AG04450 (cell line): ENCODE measurements around the gene GALNT7. TPM values are rescaled to one million over a fixed set of nuclear protein-coding genes. Genes with fewer than 3 reads are reported as not detected.

Experiments
- CTCF ChIA-PET: fragments of 300-600, 350-600 bp; formaldehyde crosslinking; extraction: SDS; loops from one replicate; lab custom pipeline; 2022; ENCODE audit warnings: antibody characterized with exemption, inconsistent platforms; lab: Charles Lee
- POLR2A ChIA-PET: fragments of 350-600 bp; formaldehyde crosslinking; extraction: SDS; loops from one replicate; lab custom pipeline; 2021; ENCODE audit warnings: antibody characterized with exemption, inconsistent platforms; lab: Yijun Ruan, JAX
- DNase-seq: peaks from one replicate; pipeline ENCODE4 v3.0.0-alpha.2; 2011; ENCODE audit warnings: low read depth, low spot score
- H3K27ac ChIP-seq: one replicate; pipeline ENCODE4 v1.5.1; 2012; ENCODE audit warnings: low read depth, low read length, control low read depth
- H3K27me3 ChIP-seq: one replicate; pipeline ENCODE4 v1.6.0; 2012; ENCODE audit warnings: low read length; ENCODE audit not compliant: control insufficient read depth, insufficient read depth
- H3K4me3 ChIP-seq: 2 replicates; pipeline ENCODE4 v1.5.1; 2011; ENCODE audit warnings: mild to moderate bottlenecking, low read depth, low read length, control low read depth
- H3K9me3 ChIP-seq: 2 replicates; pipeline ENCODE4 v1.5.1; 2012; ENCODE audit warnings: low read length; ENCODE audit not compliant: control insufficient read depth, insufficient read depth
- CTCF ChIP-seq: IDR thresholded peaks from 2 replicates; pipeline ENCODE4 v1.5.1; 2011; ENCODE audit warnings: low read depth, low read length, control low read depth, inconsistent platforms
- polyA plus RNA-seq: library from polyadenylated mRNA; depleted of rRNA; stranded (reverse); fragments of >200 nt; gene quantifications from 2 replicates; pipeline ENCODE4 v1.2.3, GENCODE V29; 2011

The GALNT7 gene
- polyA plus RNA-seq, 1 experiment, result 47.6 TPM

- H3K27ac ChIP-seq, result no peak overlapping the region
- ChIA-PET POLR2A (interaction anchor here (0.7 kb wide), 1 partner anchor 12 kb away, joined by 3 read pairs; the partner anchor contains the start of gene SAP30), CTCF (interaction anchor here (1.2 kb wide), 1 partner anchor 39 kb away, joined by 5 read pairs; no protein-coding TSS in a partner anchor)
- H3K27me3 ChIP-seq, result no peaks in the 10 kb centered on the region
- no peaks in the 10 kb centered on the region for H3K9me3 ChIP-seq
- no peak for TF ChIP-seq CTCF
- no peak overlapping the region for H3K4me3 ChIP-seq
- no peak for DNase-seq
Measured at GRCh38 chr4:173357939-173358338, 189.3 kb downstream of the GALNT7 start.

GRCh38 chr4:173360587-173361221 lies 192.1 kb downstream of the GALNT7 start:
- H3K27ac ChIP-seq, result no peak overlapping the region
- no peak for DNase-seq
- H3K27me3 ChIP-seq, result no peaks in the 10 kb centered on the region
- ChIA-PET POLR2A (no interaction called here), CTCF (interaction anchor here (0.6 to 2.2 kb wide), 15 partner anchors 9 to 60 kb away, joined by 3 to 18 read pairs (median 4); partner anchors contain the start of gene HMGB2)
- peak; percentile 55; the same call in 1 of the 2 replicates for TF ChIP-seq CTCF
- no peaks in the 10 kb centered on the region for H3K9me3 ChIP-seq
- no peak overlapping the region for H3K4me3 ChIP-seq

DNA sequence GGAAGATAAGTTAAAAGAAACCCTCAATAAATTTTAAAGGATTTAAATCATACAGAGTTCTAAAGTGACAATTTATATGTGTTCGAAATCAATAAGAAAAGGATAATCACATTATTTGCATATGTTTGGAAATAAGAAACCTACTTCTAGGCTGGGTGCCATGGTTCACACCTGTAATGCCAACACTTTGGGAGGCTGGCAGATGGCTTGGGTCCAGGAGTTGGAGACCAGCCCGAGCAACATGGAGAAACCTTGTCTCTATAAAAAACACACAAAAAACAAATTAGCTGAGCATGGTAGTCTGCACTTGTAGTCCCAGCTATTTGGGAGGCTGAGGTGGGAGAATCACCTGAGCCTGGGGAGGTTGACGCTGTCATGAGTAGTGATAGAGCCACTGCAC lies 194.1 kb downstream of the GALNT7 start:
- H3K27ac ChIP-seq, result no peak overlapping the region
- no peak for DNase-seq
- ChIA-PET CTCF (interaction anchor here (2.1 kb wide), 1 partner anchor 43 kb away, joined by 10 read pairs; no protein-coding TSS in a partner anchor), POLR2A (no interaction called here)
- no peak for TF ChIP-seq CTCF
- no peaks in the 10 kb centered on the region for H3K27me3 ChIP-seq
- H3K9me3 ChIP-seq, result no peaks in the 10 kb centered on the region
- no peak overlapping the region for H3K4me3 ChIP-seq

GRCh38 chr4:173365359-173365996 lies 196.9 kb downstream of the GALNT7 start:
- Histone ChIP-seq H3K27me3 (no peaks in the 10 kb centered on the region), H3K4me3 (no peak overlapping the region), H3K27ac (no peak overlapping the region), H3K9me3 (no peaks in the 10 kb centered on the region)
- no peak for TF ChIP-seq CTCF
- CTCF ChIA-PET, result interaction anchor here (0.8 kb wide), 1 partner anchor 55 kb away, joined by 3 read pairs; no protein-coding TSS in a partner anchor
- DNase-seq, result no peak
- POLR2A ChIA-PET, result no interaction called here

GRCh38 chr4:173367285-173367684 lies 198.7 kb downstream of the GALNT7 start:
- Histone ChIP-seq H3K27ac (no peak overlapping the region), H3K9me3 (no peaks in the 10 kb centered on the region; the same call in 1 of the 2 replicates), H3K4me3 (no peak overlapping the region), H3K27me3 (no peaks in the 10 kb centered on the region)
- no peak for DNase-seq
- ChIA-PET CTCF (interaction anchor here (1.3 to 1.7 kb wide), 3 partner anchors 48 to 353 kb away, joined by 4 to 6 read pairs (median 5); no protein-coding TSS in a partner anchor), POLR2A (interaction anchor here (1.3 kb wide), 1 partner anchor 33 kb away, joined by 6 read pairs; the partner anchor contains the start of gene HMGB2)
- no peak for TF ChIP-seq CTCF
